SH-SY5Y (cell line): ENCODE results near the gene BARHL2.

Source experiments
- GATA2 ChIP-seq: IDR thresholded peaks from 2 replicates; pipeline ENCODE4 v1.6.1; 2011; ENCODE audit warnings: mild to moderate bottlenecking, low read depth, low read length
- GATA3 ChIP-seq: IDR thresholded peaks from 2 replicates; pipeline ENCODE4 v1.6.1; 2011; ENCODE audit warnings: low read depth, mild to moderate bottlenecking, low read length, moderate library complexity

DNA sequence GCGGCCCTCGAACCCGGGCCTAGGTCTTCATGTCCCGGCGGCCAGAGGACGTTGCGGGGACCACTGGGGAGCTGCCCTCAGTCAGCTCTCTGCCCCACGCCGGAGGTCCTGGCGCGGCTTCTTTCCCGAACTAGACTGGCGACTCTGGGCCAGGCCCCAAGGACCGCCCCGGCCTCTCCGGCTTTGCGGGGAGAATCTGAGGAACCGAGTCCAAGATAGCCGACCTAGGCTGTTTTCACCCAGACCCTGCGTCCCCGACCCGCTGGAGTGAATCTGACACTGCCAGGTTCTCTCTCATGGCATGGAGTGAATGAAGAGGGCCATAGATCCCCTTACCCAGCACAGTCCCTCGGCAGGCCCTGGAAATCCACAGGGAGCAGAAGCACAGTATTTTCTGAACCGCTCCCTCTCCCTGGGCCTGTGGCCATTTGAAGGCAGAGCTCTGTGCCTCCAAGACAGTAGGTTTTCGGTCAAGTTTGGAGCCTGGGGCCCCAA, 9.9 kb upstream of the BARHL2 start:
- TF ChIP-seq GATA3: no peak
- TF ChIP-seq GATA2: no peak
